Measurements from ENCODE around the gene PRSS35. TPM values are rescaled to one million over a fixed set of nuclear protein-coding genes. Genes with fewer than 3 reads are reported as not detected.
"Not testable (repeated sequence)": the region's sequence is repeated elsewhere in the genome, so short reads cannot be mapped to it uniquely, and the experiment has no call there.

Gene PRSS35
- total and polyA plus RNA-seq, 2 of the 13 experiments (the other 11 are each of a cell fraction or from before 2014, with no cell fraction given), result not detected

- TF ChIP-seq ATAD3A (CRISPR knock-in tag; IDR thresholded peaks at IDR 0.05), result no peak
- no peak for TF ChIP-seq ELF3 (CRISPR knock-in tag; IDR thresholded peaks at IDR 0.05)
These were observed 31.9 kb upstream of the PRSS35 start (continued) for GRCh38 chr6:83480470-83480869.

- BruUV-seq (replicated peaks), result not testable (repeated sequence)
These were observed 30.4 kb upstream of the PRSS35 start for GRCh38 chr6:83481938-83482337.

GRCh38 chr6:83488448-83488847 is 23.9 kb upstream of the PRSS35 start:
- Histone ChIP-seq H3K4me3 (replicated peaks in 1 of 3; ENCODE audit: insufficient read depth in 1 of 3, low read depth in 2 of 3, low read length in 3 of 3) (no peak overlapping the region), H3K4me2 (ENCODE audit: low read depth, low read length) (no peak overlapping the region), H3K27ac (ENCODE audit: extremely low read length, insufficient read depth, low read length) (no peak overlapping the region), H3K9me3 (ENCODE audit: low read length) (no peaks in the 10 kb centered on the region), H3K36me3 (replicated peaks in 1 of 2; ENCODE audit: control insufficient read depth in 1 of 2, insufficient read depth in 2 of 2, low read length in 2 of 2) (no peaks in the 10 kb centered on the region), H3K79me2 (ENCODE audit: insufficient read depth, low read length) (no peaks in the 10 kb centered on the region), H4K20me1 (ENCODE audit: insufficient read depth, low read length) (no peaks in the 10 kb centered on the region), H3K9ac (ENCODE audit: insufficient read depth, low read depth, low read length) (no peak overlapping the region), H2AFZ (ENCODE audit: low read length) (no peak overlapping the region), H3K4me1 (ENCODE audit: insufficient read depth, low read length) (no peaks in the 10 kb centered on the region), H3K27me3 (ENCODE audit: control insufficient read depth in 1 of 2, insufficient read depth in 2 of 2, low read length in 2 of 2) (no peaks in the 10 kb centered on the region)
- FAIRE-seq (no peak), ATAC-seq (no peak), DNase-seq (ENCODE audit: low spot score) (no peak)
- BruUV-seq (replicated peaks), result no TSS peak
- WGBS (ENCODE audit: low lambda C conversion rate), result 4% methylated on average over 2 of the region's 2 CpGs
- TF ChIP-seq FOXO1 (CRISPR knock-in tag; IDR thresholded peaks at IDR 0.05) (no peak), PCBP2 (optimal IDR thresholded peaks at IDR 0.05; ENCODE audit: low read depth, low read length, poor library complexity, severe bottlenecking) (no peak), POLR2G (IDR thresholded peaks at IDR 0.05; ENCODE audit: low read depth, low read length) (no peak), NFKBIZ (CRISPR knock-in tag; IDR thresholded peaks at IDR 0.05) (no peak)
- CTCF ChIA-PET (ENCODE audit: low intra/inter-chr PET ratio, low total read pairs), result no interaction called here
- intact Hi-C loops (cut with micrococcal nuclease; ENCODE audit: unreplicated experiment) (no loop called here), in situ Hi-C loops (cut with HindIII; ENCODE audit: extremely low pct_ligation_motif_present, low pct_unique_long_range_greater_than_20kb) (no loop called here)
- POLR2A ChIA-PET, result no interaction called here

More at GRCh38 chr6:83481938-83482337, 30.4 kb upstream of the PRSS35 start:
- H3K27ac ChIP-seq (ENCODE audit: extremely low read length, insufficient read depth, low read length); H3K4me3 ChIP-seq (replicated peaks in 1 of 3; ENCODE audit: insufficient read depth in 1 of 3, low read depth in 2 of 3, low read length in 3 of 3); H4K20me1 ChIP-seq (ENCODE audit: insufficient read depth, low read length); ATAC-seq; H3K4me1 ChIP-seq (ENCODE audit: insufficient read depth, low read length); H3K4me2 ChIP-seq (ENCODE audit: low read depth, low read length); POLR2A ChIA-PET; in situ Hi-C loops (cut with HindIII; ENCODE audit: extremely low pct_ligation_motif_present, low pct_unique_long_range_greater_than_20kb); H3K9me3 ChIP-seq (ENCODE audit: low read length); DNase-seq (ENCODE audit: low spot score); FAIRE-seq; H3K27me3 ChIP-seq (ENCODE audit: control insufficient read depth in 1 of 2, insufficient read depth in 2 of 2, low read length in 2 of 2); H2AFZ ChIP-seq (ENCODE audit: low read length); H3K9ac ChIP-seq (ENCODE audit: insufficient read depth, low read depth, low read length); intact Hi-C loops (cut with micrococcal nuclease; ENCODE audit: unreplicated experiment); H3K36me3 ChIP-seq (replicated peaks in 1 of 2; ENCODE audit: control insufficient read depth in 1 of 2, insufficient read depth in 2 of 2, low read length in 2 of 2); H3K79me2 ChIP-seq (ENCODE audit: insufficient read depth, low read length); CTCF ChIA-PET (ENCODE audit: low intra/inter-chr PET ratio, low total read pairs): not testable (repeated sequence)
- 0% methylated on average over 1 of the region's 1 CpG for WGBS (ENCODE audit: low lambda C conversion rate)

All from HepG2 (cell line).